GM23338 (cell line): Measurements from ENCODE around the gene B4GALNT2. TPM values are rescaled to one million over a fixed set of nuclear protein-coding genes. Genes with fewer than 3 reads are reported as not detected.

Experiments used
- ATAC-seq: fragments of 200-7000 bp; cut with Tn5 transposase; 3 replicates; pipeline ENCODE4 v1.9.1; 2020
- DNase-seq: peaks from one replicate; pipeline ENCODE4 v3.0.0-alpha.2; 2015; ENCODE audit warnings: low spot score
- H2AFZ ChIP-seq: fragments of 200-600 bp; sonication (generic); 2 replicates; pipeline ENCODE4 v1.8.0; 2016; ENCODE audit warnings: antibody characterized with exemption, mild to moderate bottlenecking, moderate library complexity
- H3F3A ChIP-seq: fragments of 200-600 bp; sonication (generic); replicated peaks from 2 replicates; pipeline ENCODE4 v1.8.0; 2017; ENCODE audit warnings: antibody characterized with exemption, mixed run types, low read depth
- H3K27ac ChIP-seq: fragments of 200-600 bp; sonication (generic); 2 replicates; pipeline ENCODE4 v1.6.1; 2016; ENCODE audit warnings: low read depth
- H3K27me3 ChIP-seq: fragments of 200-600 bp; sonication (generic); 2 replicates; pipeline ENCODE4 v1.8.0; 2016; ENCODE audit warnings: mild to moderate bottlenecking, mixed run types, moderate library complexity; ENCODE audit not compliant: insufficient read depth
- H3K36me3 ChIP-seq: fragments of 200-600 bp; sonication (generic); 2 replicates; pipeline ENCODE4 v1.8.0; 2016; ENCODE audit warnings: mild to moderate bottlenecking; ENCODE audit not compliant: insufficient read depth
- H3K4me1 ChIP-seq: fragments of 200-600 bp; sonication (generic); 2 replicates; pipeline ENCODE4 v1.8.0; 2016; ENCODE audit warnings: mild to moderate bottlenecking, moderate library complexity; ENCODE audit not compliant: insufficient read depth
- H3K4me2 ChIP-seq: fragments of 200-600 bp; sonication (generic); 2 replicates; pipeline ENCODE4 v1.7.1; 2017; ENCODE audit warnings: mixed run types
- H3K4me3 ChIP-seq: fragments of 200-600 bp; sonication (generic); 2 replicates; pipeline ENCODE4 v1.6.1; 2016; ENCODE audit warnings: mixed run types
- H3K79me2 ChIP-seq: fragments of 200-600 bp; sonication (generic); replicated peaks from 2 replicates; pipeline ENCODE4 v1.8.0; 2017; ENCODE audit warnings: mild to moderate bottlenecking; ENCODE audit not compliant: insufficient read depth
- H3K9me2 ChIP-seq: fragments of 200-600 bp; sonication (generic); 2 replicates; pipeline ENCODE4 v1.8.0; 2017; ENCODE audit not compliant: insufficient read depth
- H4K20me1 ChIP-seq: fragments of 200-600 bp; sonication (generic); replicated peaks from 2 replicates; pipeline ENCODE4 v1.8.0; 2017; ENCODE audit warnings: mild to moderate bottlenecking; ENCODE audit not compliant: insufficient read depth
- H3K27ac Mint-ChIP-seq: 2 replicates; pipeline ENCODE4 v1.8.0; 2020; ENCODE audit warnings: inconsistent platforms, mild to moderate bottlenecking, moderate library complexity, mixed read lengths
- H3K27me3 Mint-ChIP-seq: 3 replicates; pipeline ENCODE4 v1.8.0; 2022; ENCODE audit warnings: low read depth, mild to moderate bottlenecking, moderate library complexity, mixed read lengths, inconsistent platforms; ENCODE audit not compliant: insufficient read depth, poor library complexity
- H3K36me3 Mint-ChIP-seq: 3 replicates; pipeline ENCODE4 v1.8.0; 2021; ENCODE audit warnings: low read depth, mild to moderate bottlenecking, inconsistent platforms, moderate library complexity, mixed read lengths
- H3K4me1 Mint-ChIP-seq: 3 replicates; pipeline ENCODE4 v1.8.0; 2020; ENCODE audit warnings: mild to moderate bottlenecking, inconsistent platforms, mixed read lengths
- H3K4me3 Mint-ChIP-seq: 3 replicates; pipeline ENCODE4 v1.8.0; 2021; ENCODE audit warnings: moderate library complexity, mild to moderate bottlenecking, inconsistent platforms, mixed read lengths
- H3K9me3 Mint-ChIP-seq: 3 replicates; pipeline ENCODE4 v1.8.0; 2020; ENCODE audit warnings: moderate library complexity, mild to moderate bottlenecking, inconsistent platforms, mixed read lengths
- CREB1 ChIP-seq: fragments of 250-450 bp; sonication (Bioruptor Pico); IDR thresholded peaks from 2 replicates; pipeline ENCODE4 v1.5.0; 2020; ENCODE audit warnings: low read depth, mild to moderate bottlenecking, moderate library complexity
- EZH2 ChIP-seq: fragments of 200-600 bp; sonication (generic); IDR thresholded peaks from one replicate; pipeline ENCODE4 v1.8.0; 2017; ENCODE audit warnings: antibody characterized with exemption, mild to moderate bottlenecking, low read depth; ENCODE audit not compliant: unreplicated experiment
- EZH2phosphoT487 ChIP-seq: fragments of 200-600 bp; sonication (generic); IDR thresholded peaks from one replicate; pipeline ENCODE4 v1.8.1; 2018; ENCODE audit warnings: antibody characterized with exemption; ENCODE audit not compliant: unreplicated experiment
- JUNB ChIP-seq: IDR thresholded peaks from one replicate; pipeline ENCODE4 v1.6.1; 2016; ENCODE audit warnings: antibody characterized with exemption; ENCODE audit not compliant: unreplicated experiment
- NANOG ChIP-seq: IDR thresholded peaks from 2 replicates; pipeline ENCODE4 v1.6.1; 2016; ENCODE audit warnings: antibody characterized with exemption, borderline replicate concordance
- POLR2AphosphoS5 ChIP-seq: IDR thresholded peaks from 2 replicates; pipeline ENCODE4 v1.6.1; 2016; ENCODE audit warnings: antibody characterized with exemption, low read depth
- STAT1 ChIP-seq: IDR thresholded peaks from one replicate; pipeline ENCODE4 v1.6.1; 2016; ENCODE audit warnings: antibody characterized with exemption; ENCODE audit not compliant: unreplicated experiment
- ZNF114 ChIP-seq: fragments of 250-450 bp; sonication (Bioruptor Pico); IDR thresholded peaks from 2 replicates; pipeline ENCODE4 v1.5.0; 2020; ENCODE audit warnings: mild to moderate bottlenecking, moderate library complexity
- ZNF331 ChIP-seq: fragments of 250-450 bp; sonication (Bioruptor Pico); IDR thresholded peaks from 2 replicates; pipeline ENCODE4 v1.5.0; 2020; ENCODE audit warnings: low read depth, mild to moderate bottlenecking, moderate library complexity
- polyA plus RNA-seq: library from polyadenylated mRNA; unstranded; fragments of >200 nt; fragmentation: Nextera tagmentation; extraction: Ambion mirVana; gene quantifications from 2 replicates; pipeline ENCODE4 v1.2.1, GENCODE V29; 2016
- total RNA-seq: library from RNA; depleted of rRNA; stranded (reverse); fragments of >200 nt; shearing (Covaris generic); gene quantifications from 2 replicates; pipeline ENCODE4 v1.2.3, GENCODE V29; 2014
- TF ChIP-seq, protein P1 (sequence below), 2 experiments: fragments of 200-600 bp in 1 of 2; sonication (generic) in 1 of 2; conservative IDR thresholded peaks; 2 replicates each; pipeline versions ENCODE4 v1.5.1 to v1.6.1; 2016 to 2017; ENCODE audit warnings: antibody characterized with exemption in 2 of 2, low read depth in 2 of 2, mild to moderate bottlenecking in 2 of 2, moderate library complexity in 1 of 2
- TF ChIP-seq, protein P2 (sequence below): fragments of 250-450 bp; sonication (Bioruptor Pico); IDR thresholded peaks from 2 replicates; pipeline ENCODE4 v1.5.0; 2020; ENCODE audit warnings: mild to moderate bottlenecking, moderate library complexity
- TF ChIP-seq, protein P3 (sequence below): IDR thresholded peaks from one replicate; pipeline ENCODE4 v1.6.1; 2018; ENCODE audit warnings: antibody characterized with exemption; ENCODE audit not compliant: unreplicated experiment
- TF ChIP-seq, protein P4 (sequence below): IDR thresholded peaks from 2 replicates; pipeline ENCODE4 v1.6.1; 2016; ENCODE audit warnings: antibody characterized with exemption

Gene B4GALNT2
- total and polyA plus RNA-seq, 2 experiments from 2014 or later, result not detected

DNA sequence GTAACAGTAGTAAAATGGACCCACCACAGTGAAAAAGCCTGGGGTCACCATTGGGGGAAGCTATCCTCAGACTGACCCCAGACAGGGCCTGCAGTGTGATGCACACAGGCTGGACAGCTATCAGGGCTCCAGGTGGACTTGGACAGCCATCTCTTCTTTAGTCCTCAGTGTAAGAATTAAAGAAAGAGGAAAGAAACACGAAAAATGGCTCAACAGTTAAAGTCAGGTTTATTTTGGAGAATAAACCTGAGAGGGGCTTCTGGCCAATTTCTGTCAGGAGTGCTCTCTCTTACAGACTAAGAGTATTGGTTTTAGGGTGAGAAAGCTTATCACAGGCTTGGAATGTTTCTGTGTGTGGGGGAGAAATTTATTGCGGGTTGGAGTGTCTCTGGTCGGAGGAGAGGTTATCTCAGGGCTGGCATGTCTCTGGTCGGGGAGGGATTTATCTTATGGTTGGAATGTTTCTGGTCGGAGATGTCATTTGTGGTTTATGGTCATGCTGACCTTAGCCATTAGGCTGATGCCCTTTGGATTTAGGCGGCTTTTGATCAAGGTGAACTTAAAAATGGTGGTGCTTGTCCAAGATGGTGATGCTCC, 10.8 kb upstream of the B4GALNT2 start:
- TF ChIP-seq JUNB (no peak), POLR2AphosphoS5 (no peak), NANOG (no peak), ZNF114 (CRISPR knock-in tag) (no peak), EZH2 (no peak), STAT1 (no peak), ZNF331 (CRISPR knock-in tag) (no peak), CREB1 (CRISPR knock-in tag) (no peak), EZH2phosphoT487 (no peak)
- TF ChIP-seq, protein P1, sequence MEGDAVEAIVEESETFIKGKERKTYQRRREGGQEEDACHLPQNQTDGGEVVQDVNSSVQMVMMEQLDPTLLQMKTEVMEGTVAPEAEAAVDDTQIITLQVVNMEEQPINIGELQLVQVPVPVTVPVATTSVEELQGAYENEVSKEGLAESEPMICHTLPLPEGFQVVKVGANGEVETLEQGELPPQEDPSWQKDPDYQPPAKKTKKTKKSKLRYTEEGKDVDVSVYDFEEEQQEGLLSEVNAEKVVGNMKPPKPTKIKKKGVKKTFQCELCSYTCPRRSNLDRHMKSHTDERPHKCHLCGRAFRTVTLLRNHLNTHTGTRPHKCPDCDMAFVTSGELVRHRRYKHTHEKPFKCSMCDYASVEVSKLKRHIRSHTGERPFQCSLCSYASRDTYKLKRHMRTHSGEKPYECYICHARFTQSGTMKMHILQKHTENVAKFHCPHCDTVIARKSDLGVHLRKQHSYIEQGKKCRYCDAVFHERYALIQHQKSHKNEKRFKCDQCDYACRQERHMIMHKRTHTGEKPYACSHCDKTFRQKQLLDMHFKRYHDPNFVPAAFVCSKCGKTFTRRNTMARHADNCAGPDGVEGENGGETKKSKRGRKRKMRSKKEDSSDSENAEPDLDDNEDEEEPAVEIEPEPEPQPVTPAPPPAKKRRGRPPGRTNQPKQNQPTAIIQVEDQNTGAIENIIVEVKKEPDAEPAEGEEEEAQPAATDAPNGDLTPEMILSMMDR (conservative IDR thresholded peaks at IDR 0.05; ENCODE audit: low read depth in 2 of 2), result no peak
- TF ChIP-seq, protein P2, sequence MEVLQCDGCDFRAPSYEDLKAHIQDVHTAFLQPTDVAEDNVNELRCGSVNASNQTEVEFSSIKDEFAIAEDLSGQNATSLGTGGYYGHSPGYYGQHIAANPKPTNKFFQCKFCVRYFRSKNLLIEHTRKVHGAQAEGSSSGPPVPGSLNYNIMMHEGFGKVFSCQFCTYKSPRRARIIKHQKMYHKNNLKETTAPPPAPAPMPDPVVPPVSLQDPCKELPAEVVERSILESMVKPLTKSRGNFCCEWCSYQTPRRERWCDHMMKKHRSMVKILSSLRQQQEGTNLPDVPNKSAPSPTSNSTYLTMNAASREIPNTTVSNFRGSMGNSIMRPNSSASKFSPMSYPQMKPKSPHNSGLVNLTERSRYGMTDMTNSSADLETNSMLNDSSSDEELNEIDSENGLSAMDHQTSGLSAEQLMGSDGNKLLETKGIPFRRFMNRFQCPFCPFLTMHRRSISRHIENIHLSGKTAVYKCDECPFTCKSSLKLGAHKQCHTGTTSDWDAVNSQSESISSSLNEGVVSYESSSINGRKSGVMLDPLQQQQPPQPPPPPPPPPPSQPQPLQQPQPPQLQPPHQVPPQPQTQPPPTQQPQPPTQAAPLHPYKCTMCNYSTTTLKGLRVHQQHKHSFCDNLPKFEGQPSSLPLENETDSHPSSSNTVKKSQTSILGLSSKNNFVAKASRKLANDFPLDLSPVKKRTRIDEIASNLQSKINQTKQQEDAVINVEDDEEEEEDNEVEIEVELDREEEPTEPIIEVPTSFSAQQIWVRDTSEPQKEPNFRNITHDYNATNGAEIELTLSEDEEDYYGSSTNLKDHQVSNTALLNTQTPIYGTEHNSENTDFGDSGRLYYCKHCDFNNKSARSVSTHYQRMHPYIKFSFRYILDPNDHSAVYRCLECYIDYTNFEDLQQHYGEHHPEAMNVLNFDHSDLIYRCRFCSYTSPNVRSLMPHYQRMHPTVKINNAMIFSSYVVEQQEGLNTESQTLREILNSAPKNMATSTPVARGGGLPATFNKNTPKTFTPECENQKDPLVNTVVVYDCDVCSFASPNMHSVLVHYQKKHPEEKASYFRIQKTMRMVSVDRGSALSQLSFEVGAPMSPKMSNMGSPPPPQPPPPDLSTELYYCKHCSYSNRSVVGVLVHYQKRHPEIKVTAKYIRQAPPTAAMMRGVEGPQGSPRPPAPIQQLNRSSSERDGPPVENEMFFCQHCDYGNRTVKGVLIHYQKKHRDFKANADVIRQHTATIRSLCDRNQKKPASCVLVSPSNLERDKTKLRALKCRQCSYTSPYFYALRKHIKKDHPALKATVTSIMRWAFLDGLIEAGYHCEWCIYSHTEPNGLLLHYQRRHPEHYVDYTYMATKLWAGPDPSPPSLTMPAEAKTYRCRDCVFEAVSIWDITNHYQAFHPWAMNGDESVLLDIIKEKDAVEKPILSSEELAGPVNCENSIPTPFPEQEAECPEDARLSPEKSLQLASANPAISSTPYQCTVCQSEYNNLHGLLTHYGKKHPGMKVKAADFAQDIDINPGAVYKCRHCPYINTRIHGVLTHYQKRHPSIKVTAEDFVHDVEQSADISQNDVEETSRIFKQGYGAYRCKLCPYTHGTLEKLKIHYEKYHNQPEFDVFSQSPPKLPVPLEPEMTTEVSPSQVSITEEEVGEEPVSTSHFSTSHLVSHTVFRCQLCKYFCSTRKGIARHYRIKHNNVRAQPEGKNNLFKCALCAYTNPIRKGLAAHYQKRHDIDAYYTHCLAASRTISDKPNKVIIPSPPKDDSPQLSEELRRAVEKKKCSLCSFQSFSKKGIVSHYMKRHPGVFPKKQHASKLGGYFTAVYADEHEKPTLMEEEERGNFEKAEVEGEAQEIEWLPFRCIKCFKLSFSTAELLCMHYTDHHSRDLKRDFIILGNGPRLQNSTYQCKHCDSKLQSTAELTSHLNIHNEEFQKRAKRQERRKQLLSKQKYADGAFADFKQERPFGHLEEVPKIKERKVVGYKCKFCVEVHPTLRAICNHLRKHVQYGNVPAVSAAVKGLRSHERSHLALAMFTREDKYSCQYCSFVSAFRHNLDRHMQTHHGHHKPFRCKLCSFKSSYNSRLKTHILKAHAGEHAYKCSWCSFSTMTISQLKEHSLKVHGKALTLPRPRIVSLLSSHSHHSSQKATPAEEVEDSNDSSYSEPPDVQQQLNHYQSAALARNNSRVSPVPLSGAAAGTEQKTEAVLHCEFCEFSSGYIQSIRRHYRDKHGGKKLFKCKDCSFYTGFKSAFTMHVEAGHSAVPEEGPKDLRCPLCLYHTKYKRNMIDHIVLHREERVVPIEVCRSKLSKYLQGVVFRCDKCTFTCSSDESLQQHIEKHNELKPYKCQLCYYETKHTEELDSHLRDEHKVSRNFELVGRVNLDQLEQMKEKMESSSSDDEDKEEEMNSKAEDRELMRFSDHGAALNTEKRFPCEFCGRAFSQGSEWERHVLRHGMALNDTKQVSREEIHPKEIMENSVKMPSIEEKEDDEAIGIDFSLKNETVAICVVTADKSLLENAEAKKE (CRISPR knock-in tag), result no peak
- TF ChIP-seq, protein P3, sequence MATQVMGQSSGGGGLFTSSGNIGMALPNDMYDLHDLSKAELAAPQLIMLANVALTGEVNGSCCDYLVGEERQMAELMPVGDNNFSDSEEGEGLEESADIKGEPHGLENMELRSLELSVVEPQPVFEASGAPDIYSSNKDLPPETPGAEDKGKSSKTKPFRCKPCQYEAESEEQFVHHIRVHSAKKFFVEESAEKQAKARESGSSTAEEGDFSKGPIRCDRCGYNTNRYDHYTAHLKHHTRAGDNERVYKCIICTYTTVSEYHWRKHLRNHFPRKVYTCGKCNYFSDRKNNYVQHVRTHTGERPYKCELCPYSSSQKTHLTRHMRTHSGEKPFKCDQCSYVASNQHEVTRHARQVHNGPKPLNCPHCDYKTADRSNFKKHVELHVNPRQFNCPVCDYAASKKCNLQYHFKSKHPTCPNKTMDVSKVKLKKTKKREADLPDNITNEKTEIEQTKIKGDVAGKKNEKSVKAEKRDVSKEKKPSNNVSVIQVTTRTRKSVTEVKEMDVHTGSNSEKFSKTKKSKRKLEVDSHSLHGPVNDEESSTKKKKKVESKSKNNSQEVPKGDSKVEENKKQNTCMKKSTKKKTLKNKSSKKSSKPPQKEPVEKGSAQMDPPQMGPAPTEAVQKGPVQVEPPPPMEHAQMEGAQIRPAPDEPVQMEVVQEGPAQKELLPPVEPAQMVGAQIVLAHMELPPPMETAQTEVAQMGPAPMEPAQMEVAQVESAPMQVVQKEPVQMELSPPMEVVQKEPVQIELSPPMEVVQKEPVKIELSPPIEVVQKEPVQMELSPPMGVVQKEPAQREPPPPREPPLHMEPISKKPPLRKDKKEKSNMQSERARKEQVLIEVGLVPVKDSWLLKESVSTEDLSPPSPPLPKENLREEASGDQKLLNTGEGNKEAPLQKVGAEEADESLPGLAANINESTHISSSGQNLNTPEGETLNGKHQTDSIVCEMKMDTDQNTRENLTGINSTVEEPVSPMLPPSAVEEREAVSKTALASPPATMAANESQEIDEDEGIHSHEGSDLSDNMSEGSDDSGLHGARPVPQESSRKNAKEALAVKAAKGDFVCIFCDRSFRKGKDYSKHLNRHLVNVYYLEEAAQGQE, result no peak
- TF ChIP-seq, protein P4, sequence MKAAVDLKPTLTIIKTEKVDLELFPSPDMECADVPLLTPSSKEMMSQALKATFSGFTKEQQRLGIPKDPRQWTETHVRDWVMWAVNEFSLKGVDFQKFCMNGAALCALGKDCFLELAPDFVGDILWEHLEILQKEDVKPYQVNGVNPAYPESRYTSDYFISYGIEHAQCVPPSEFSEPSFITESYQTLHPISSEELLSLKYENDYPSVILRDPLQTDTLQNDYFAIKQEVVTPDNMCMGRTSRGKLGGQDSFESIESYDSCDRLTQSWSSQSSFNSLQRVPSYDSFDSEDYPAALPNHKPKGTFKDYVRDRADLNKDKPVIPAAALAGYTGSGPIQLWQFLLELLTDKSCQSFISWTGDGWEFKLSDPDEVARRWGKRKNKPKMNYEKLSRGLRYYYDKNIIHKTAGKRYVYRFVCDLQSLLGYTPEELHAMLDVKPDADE, result no peak
- Histone ChIP-seq H3K9me2 (no peaks in the 10 kb centered on the region), H3K4me2 (no peak overlapping the region), H3K36me3 (no peaks in the 10 kb centered on the region), H3K4me1 (no peaks in the 10 kb centered on the region), H3K27ac (no peak overlapping the region), H3K79me2 (no peaks in the 10 kb centered on the region), H3K4me3 (no peak overlapping the region), H3K27me3 (no peaks in the 10 kb centered on the region), H4K20me1 (no peaks in the 10 kb centered on the region), H2AFZ (no peak overlapping the region), H3F3A (no peaks in the 10 kb centered on the region)
- Mint-ChIP-seq H3K27me3 (peaks cover 3% of the 10 kb centered on the region), H3K27ac (no peak overlapping the region), H3K9me3 (peaks cover 35% of the 10 kb centered on the region), H3K36me3 (peaks cover 17% of the 10 kb centered on the region), H3K4me1 (no peaks in the 10 kb centered on the region), H3K4me3 (no peak overlapping the region)
- no peak for ATAC-seq
- no peak for DNase-seq
